HG03460 (cell line): ENCODE data around the gene KAT6B.
A peak's percentile ranks its signal among the peaks of the same experiment; 100 is the strongest.
"Not testable (repeated sequence)": the region's sequence is repeated elsewhere in the genome, so short reads cannot be mapped to it uniquely, and the experiment has no call there.

ENCODE experiments used
- ATAC-seq: cut with Tn5 transposase; IDR thresholded peaks from one replicate; pipeline ENCODE4 v1.9.1; 2021; ENCODE audit not compliant: unreplicated experiment

KAT6B gene

DNA sequence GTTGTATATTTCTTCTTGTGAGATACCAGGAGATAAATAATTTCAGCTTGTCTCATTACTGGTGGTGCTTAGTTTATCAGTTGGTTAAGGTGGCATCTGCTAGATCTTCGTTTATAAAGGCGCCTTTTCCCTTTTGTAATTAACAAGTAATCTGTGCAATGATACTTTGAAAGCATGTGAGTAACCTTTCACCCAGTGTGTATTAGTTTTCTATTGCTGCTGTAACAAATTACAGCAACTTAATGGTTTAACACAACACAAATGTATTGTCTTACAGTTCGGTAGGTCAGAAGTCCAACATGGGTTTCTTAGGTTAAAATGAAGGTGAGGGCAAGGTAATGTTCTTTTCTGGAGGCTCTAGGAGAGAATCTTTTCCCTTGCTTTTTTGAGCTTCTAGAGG, 30.5 kb downstream of the KAT6B start:
- ATAC-seq, result no peak

- ATAC-seq, result no peak
These were observed 31.2 kb downstream of the KAT6B start for GRCh38 chr10:74857586-74857985.

DNA sequence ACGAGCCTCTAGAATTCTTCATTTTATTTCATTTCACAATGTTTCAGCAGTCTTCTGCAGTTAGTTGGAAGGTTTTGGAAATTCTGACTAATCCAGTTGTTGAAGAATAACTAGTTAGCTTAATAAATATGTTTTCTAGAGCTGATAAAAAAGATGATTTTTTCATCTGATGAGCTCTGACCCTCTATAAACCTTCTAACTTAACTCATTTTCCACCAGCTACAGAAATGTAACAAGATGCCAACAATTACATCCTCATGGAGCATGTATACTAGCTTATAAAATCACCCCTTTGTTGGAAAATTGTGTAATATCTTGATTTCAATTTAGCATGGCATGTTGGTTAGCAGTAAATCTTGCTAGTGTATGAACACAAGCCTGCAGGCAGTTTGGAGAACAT, 33.1 kb downstream of the KAT6B start:
- ATAC-seq, result no peak

DNA sequence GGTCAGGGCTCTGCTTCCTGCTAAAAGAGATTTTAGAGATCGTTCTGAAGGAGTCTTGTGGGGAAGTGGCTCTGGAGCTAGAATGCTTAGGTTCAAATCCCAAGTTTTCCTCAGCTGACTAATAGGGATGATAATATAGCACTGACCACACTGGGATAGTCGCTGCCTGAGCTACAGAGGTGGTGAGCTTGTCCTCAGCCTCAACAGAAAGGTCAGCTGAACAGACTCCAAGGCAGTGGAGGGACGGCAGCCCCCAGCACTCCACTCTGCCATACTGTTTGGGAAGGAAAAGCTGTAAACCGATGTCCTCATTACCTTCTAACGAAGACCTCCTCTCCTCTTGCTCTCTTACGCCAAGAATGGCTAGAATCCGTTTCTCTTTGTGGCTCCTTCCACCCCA, 36.2 kb downstream of the KAT6B start:
- ATAC-seq, result no peak

DNA sequence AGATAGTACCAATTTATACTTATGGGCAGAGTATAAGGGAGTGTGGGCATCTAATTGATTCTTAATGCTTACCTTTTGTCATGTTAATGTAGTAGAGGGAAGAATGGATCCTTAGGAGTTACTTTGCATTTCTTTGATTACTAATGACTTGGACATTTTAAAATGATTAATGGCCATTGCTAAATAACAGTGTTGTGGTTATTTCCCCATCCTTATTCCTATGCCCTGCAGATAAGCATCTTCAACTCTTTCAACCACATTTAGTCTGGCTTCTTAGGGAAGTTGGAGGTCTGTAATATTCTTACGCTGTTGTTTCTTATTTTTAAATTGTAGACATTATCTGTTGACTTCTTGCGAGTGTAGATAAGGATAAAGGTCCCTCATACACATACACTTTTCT, 37.2 kb downstream of the KAT6B start:
- ATAC-seq, result no peak

DNA sequence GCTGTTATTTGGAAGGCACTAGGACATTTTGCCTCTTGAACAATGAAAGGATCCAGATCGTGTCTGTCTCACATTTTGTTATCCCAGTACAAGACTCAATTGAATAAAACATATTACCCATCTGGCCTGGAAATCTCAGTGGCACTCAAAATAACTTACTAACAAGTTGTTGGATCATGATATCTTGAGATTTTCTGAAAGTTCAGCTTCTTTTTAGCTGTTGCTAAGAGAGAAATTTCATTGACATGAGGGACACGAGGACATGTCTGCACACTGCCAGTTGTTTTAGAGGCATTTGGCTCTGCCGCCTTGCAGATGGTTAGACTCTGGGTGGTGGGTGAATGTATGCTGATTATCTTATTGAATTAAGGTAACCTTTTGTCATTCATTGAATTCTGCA, 41.0 kb downstream of the KAT6B start:
- no peak for ATAC-seq

DNA sequence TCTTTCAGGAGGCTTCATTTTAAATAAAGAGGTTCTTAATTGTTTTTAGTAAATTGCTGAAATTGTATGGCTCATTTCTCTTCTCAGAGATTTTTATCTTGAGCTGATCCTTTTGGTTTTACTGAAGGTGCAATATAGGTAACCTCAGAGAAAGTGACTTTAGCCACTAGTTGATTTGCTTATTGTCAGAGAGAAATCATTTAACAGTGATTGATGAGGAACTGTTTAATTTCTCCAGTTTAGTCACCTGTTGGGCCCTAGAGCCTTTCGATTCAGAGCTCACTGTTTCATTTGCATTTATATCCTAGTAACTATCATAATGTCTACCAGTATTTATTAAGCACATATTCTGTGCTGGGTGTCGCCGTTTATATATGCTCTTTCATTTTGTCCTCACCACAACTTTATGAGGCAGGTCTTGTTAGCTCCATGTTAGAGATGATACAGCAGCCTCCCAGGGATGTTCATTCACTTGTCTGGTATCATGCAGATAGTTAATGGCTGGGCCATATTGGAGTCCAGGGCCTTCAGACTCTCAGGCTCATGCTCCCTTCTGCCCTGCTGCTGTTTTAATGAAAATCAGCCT, 42.1 kb downstream of the KAT6B start:
- ATAC-seq, result no peak

GRCh38 chr10:74869635-74870034, 43.2 kb downstream of the KAT6B start:
- no peak for ATAC-seq

DNA sequence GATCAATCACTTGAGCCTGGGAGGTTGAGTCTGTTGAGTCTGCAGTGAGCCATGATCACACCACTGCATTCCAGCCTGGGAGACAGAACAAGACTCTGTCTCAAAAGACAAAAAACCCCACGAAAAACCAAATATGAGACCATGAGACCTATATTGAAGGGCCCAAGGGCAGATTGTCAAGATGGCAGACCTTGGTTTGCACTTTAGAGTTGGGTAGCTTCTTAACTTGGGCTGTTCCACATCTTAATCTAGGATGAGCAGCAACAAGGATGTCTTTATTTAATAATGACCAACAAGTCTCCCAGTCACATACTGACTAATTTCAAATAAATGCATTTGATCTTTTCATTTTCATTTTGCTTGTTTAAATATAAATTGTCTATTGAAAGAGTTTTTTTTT, 43.8 kb downstream of the KAT6B start:
- ATAC-seq, result no peak

GRCh38 chr10:74871595-74872382, 45.4 kb downstream of the KAT6B start:
- peak; percentile 83 for ATAC-seq

GRCh38 chr10:74873803-74874454, 47.5 kb downstream of the KAT6B start:
- ATAC-seq, result no peak

DNA sequence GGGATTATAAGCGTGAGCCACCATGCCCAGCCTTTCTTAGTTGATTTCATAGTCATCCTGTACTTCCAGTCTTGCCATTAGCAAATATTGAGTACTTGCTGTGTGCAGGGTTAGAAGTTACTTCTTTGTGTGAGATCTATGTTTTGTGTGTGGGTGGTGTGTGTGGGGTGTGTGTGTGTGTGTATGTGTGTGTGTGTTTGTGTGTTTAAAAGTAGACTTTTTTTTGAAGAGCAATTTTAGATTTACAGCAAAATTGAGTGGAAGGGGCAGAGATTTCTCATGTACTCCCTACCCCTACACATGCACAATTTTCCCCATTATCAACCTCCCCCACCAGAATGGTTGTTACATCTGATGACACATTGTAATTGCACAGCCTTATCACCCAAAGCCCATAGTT, 48.2 kb downstream of the KAT6B start:
- ATAC-seq, result no peak

DNA sequence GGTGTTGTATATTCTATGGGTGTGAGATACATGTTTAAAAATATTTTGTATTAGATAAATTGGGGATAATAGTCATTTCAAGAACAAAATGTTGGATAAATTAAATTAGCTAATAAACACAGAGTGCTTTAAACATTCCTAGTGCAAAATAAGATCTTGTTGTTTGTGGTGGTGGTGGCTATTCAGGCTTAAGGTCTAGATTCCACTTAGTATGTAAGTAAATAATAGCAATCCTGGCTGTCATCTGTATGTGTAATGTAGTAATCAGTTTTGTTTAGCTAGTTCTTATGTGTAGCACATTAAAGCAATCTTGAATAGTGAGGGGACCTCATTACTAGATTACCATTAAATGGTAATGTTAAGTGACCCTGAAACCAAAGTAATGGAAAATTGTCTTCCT, 48.7 kb downstream of the KAT6B start:
- ATAC-seq, result no peak

DNA sequence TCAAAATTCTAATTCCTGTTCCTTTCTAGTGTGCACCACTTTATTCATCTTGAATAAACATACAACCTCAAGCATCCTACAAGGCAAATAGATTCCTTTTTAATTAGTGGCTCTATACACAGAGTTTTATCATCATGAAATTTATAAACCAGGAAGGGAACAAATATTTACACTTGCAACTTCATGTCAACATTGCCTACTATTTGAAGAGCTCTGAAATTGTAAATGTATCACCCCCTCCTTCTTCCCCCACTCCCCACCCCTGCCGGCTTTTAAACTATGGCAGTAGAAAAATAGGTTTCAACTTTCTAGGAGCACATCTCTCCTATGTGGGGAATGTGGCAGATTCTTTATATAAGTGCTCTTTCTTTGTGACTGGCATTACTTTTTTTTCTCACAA, 49.6 kb downstream of the KAT6B start:
- no peak for ATAC-seq

- ATAC-seq, result not testable (repeated sequence)
These were observed 50.7 kb downstream of the KAT6B start for GRCh38 chr10:74877054-74877453.

- ATAC-seq, result no peak
These were observed 51.5 kb downstream of the KAT6B start for GRCh38 chr10:74877898-74878297.

GRCh38 chr10:74880041-74880440, 53.6 kb downstream of the KAT6B start:
- ATAC-seq, result no peak

- no peak for ATAC-seq
These were observed 55.0 kb downstream of the KAT6B start for GRCh38 chr10:74881253-74881884.

DNA sequence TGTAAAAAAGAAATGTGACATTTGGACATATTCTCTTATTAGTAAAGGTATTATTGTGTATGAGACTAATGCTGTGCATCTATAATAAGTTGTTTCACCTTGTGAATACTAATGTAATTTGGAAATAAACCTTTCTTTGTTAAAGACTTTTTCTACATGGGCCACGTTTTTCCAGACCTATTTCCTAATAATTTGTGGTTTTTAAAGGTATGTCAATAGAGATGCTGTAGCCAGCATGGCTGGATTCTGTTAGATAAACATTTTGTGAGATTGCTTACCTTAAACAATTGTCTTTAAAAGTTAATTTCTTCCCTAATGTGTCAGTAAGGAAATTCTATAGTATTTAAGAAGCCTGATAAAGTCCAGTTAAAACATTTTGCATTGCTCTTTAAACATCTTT, 56.0 kb downstream of the KAT6B start:
- no peak for ATAC-seq

DNA sequence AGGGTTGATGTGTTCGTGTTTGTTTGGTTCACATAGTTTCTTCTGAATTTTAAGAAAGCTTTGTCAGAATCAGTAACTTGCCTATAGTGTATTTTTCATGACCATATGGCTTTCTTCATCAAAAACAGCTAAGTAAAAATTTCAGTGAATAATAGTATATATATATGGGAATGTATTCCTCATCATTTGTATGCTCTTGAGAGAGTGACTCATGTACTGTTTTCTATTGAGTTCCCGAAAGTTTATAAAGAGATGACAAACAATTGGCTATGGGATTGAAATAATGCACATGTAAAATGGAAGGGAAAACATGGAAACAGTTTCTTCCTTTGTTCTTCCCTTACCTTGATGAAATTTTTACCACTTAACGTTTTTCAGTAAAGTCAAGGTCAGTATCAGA, 56.4 kb downstream of the KAT6B start:
- ATAC-seq, result no peak

- ATAC-seq, result no peak
These were observed 57.0 kb downstream of the KAT6B start for GRCh38 chr10:74883428-74883827.
